Stomach (tissue), 9 donors: ENCODE results near the gene RNPS1. TPM values are rescaled to one million over a fixed set of nuclear protein-coding genes. Genes with fewer than 3 reads are reported as not detected.
A peak's percentile ranks its signal among the peaks of the same experiment; 100 is the strongest.

ENCODE experiments used
- DNase-seq, 2 donors: peaks; one replicate each; pipeline versions ENCODE4 v3.0.0 to v3.0.0-alpha.2; 2013 to 2019
- H3K27ac ChIP-seq, 5 donors: fragments of 200-600 bp in 4 of 5; sonication (generic) in 4 of 5; one replicate each; pipeline ENCODE4 v1.5.1; 2013 to 2019; ENCODE audit warnings: mild to moderate bottlenecking in 1 of 5, moderate library complexity in 1 of 5
- H3K27me3 ChIP-seq, 3 donors: fragments of 200-600 bp; sonication (generic); one replicate each; pipeline ENCODE4 v1.5.1; 2017 to 2019; ENCODE audit warnings: mixed run types in 1 of 3
- H3K36me3 ChIP-seq, 4 donors: fragments of 200-600 bp; sonication (generic); 1 replicate in 3 of 4; 2 replicates in 1 of 4; pipeline ENCODE4 v1.5.1; 2016 to 2019
- H3K4me1 ChIP-seq, 4 donors: fragments of 200-600 bp; sonication (generic); one replicate each; pipeline ENCODE4 v1.5.1; 2016 to 2019
- H3K4me3 ChIP-seq, 4 donors: fragments of 200-600 bp; sonication (generic) in 3 of 4; one replicate each; pipeline ENCODE4 v1.5.1; 2016 to 2019; ENCODE audit warnings: mild to moderate bottlenecking in 1 of 4
- H3K9me3 ChIP-seq, 4 donors: fragments of 200-600 bp; sonication (generic); one replicate each; pipeline ENCODE4 v1.5.1; 2016 to 2019
- CTCF ChIP-seq, 7 experiments: fragments of 450-650 bp in 4 of 7; fragments of 200-600 bp in 3 of 7; sonication (generic) in 3 of 7; IDR thresholded peaks; one replicate each; pipeline ENCODE4 v1.5.1; 2016 to 2019; ENCODE audit warnings: antibody characterized with exemption in 7 of 7, control low read depth in 2 of 7, mild to moderate bottlenecking in 1 of 7
- EP300 ChIP-seq: sonication (generic); formaldehyde crosslinking; IDR thresholded peaks from one replicate; pipeline ENCODE4 v1.6.1; 2017; ENCODE audit warnings: antibody characterized with exemption
- POLR2A ChIP-seq, 4 donors: fragments of 450-650 bp; IDR thresholded peaks; one replicate each; pipeline ENCODE4 v1.6.1; 2016; ENCODE audit warnings: antibody characterized with exemption in 4 of 4, control low read depth in 2 of 4, mild to moderate bottlenecking in 1 of 4, moderate library complexity in 1 of 4
- POLR2AphosphoS5 ChIP-seq, 3 donors: sonication (generic); formaldehyde crosslinking; IDR thresholded peaks; one replicate each; pipeline ENCODE4 v1.6.1; 2016; ENCODE audit warnings: antibody characterized with exemption in 3 of 3
- WGBS, 5 donors: extraction: QIAGEN DNeasy Blood & Tissue Kit in 3 of 5; methylation state at CpG; one replicate each; pipeline versions ENCODE4 v1.1.5 to v1.1.7; 2013 to 2018; 5-methylcytosine and 5-hydroxymethylcytosine counted together
- intact Hi-C: fragments of 100-400 bp; cut with DNase I; formaldehyde crosslinking; loops from one replicate; pipeline ENCODE4 v1.15.1; 2023; ENCODE audit warnings: low total_unique reads
- polyA plus RNA-seq, 3 donors: library from polyadenylated mRNA; stranded (reverse); fragments of 200-250 nt; gene quantifications; one replicate each; pipeline ENCODE4 v1.2.3, GENCODE V29; 2013
- total RNA-seq, 5 donors: library from RNA; depleted of rRNA; stranded (reverse); fragments of >200 nt; gene quantifications; one replicate each; pipeline versions ENCODE4 v1.1.0 to v1.2.3, GENCODE V29; 2014 to 2016
- donor health status: healthy with polysubstance abuse.
- donor health status: Bipolar disorder and iron deficiency.
- donor health status: healthy.

The RNPS1 gene
- total and polyA plus RNA-seq, 8 donors, result 72.7 to 162 (median 115) TPM

GRCh38 chr16:2226245-2226793 lies 41.6 kb downstream of the RNPS1 start:
- no peaks in the 10 kb centered on the region for H3K9me3 ChIP-seq
- TF ChIP-seq EP300 (no peak), POLR2A (IDR thresholded peaks at IDR 0.05) (no peak), POLR2AphosphoS5 (IDR thresholded peaks at IDR 0.05) (no peak), CTCF (IDR thresholded peaks at IDR 0.05) (no peak)
- H3K27ac ChIP-seq, result peak overlapping the region; percentile 11 to 44 (median 38)
- intact Hi-C loops, result no loop called here
- peak; percentile 53 to 74 for DNase-seq
- peaks cover 33 to 50% (median 44%) of the 10 kb centered on the region in 4 donors for H3K36me3 ChIP-seq
- WGBS, 5 donors, result 30 to 43% (median 39%) methylated on average over 9 of the region's 9 CpGs
- no peak overlapping the region for H3K4me3 ChIP-seq
- no peaks in the 10 kb centered on the region for H3K27me3 ChIP-seq
- peaks cover 26 to 44% (median 37%) of the 10 kb centered on the region in 4 donors for H3K4me1 ChIP-seq

- H3K27ac ChIP-seq, result peak overlapping the region; percentile 83 to 93 (median 90)
- intact Hi-C loops, result no loop called here
- no peaks in the 10 kb centered on the region for H3K27me3 ChIP-seq
- peaks cover 11 to 27% (median 21%) of the 10 kb centered on the region in 4 donors for H3K36me3 ChIP-seq
- DNase-seq, result peak; percentile 57 to 76
- peak overlapping the region; percentile 80 to 99 (median 96) for H3K4me3 ChIP-seq
- TF ChIP-seq POLR2AphosphoS5 (IDR thresholded peaks at IDR 0.05), result no peak
- TF ChIP-seq POLR2A (IDR thresholded peaks at IDR 0.05), result no peak
- TF ChIP-seq EP300, result no peak
- peaks cover 26 to 44% (median 37%) of the 10 kb centered on the region in 4 donors for H3K4me1 ChIP-seq
- 2 to 19% (median 3%) methylated on average over 4 to 22 of the region's 22 CpGs for WGBS, 5 donors
- H3K9me3 ChIP-seq, result no peaks in the 10 kb centered on the region
Measured at GRCh38 chr16:2223942-2224486, 43.9 kb downstream of the RNPS1 start.

GRCh38 chr16:2223221-2223941 lies 44.5 kb downstream of the RNPS1 start, which contains the start of gene E4F1:
TSS of gene E4F1 (plus strand) at chr16:2223591. CDS start at chr16:2223614, 23 bp downstream.
- H3K4me1 ChIP-seq, result peaks cover 26 to 44% (median 37%) of the 10 kb centered on the region in 4 donors
- peaks cover 5 to 21% (median 15%) of the 10 kb centered on the region in 4 donors for H3K36me3 ChIP-seq
- intact Hi-C loops, result no loop called here
- peak in 2 of 7 experiments; percentile 38 to 40 for TF ChIP-seq CTCF (IDR thresholded peaks at IDR 0.05)
- TF ChIP-seq POLR2A (IDR thresholded peaks at IDR 0.05), result peak in 2 of 4 donors; percentile 43 to 85
- no peak for TF ChIP-seq EP300
- TF ChIP-seq POLR2AphosphoS5 (IDR thresholded peaks at IDR 0.05), result peak; percentile 96 to 99 (median 97)
- DNase-seq, result peak; percentile 100
- H3K4me3 ChIP-seq, result peak within 1 kb of the TSS; percentile 80 to 99 (median 96)
- H3K27me3 ChIP-seq, result no peaks in the 10 kb centered on the region
- peak within 1 kb of the TSS; percentile 83 to 93 (median 90) for H3K27ac ChIP-seq
- no peaks in the 10 kb centered on the region for H3K9me3 ChIP-seq
- WGBS, 5 donors, result 0 to 1% (median 0%) methylated on average over 45 to 82 of the region's 82 CpGs

GRCh38 chr16:2216330-2216729 lies 51.6 kb downstream of the RNPS1 start:
- Histone ChIP-seq H3K4me3 (no peak overlapping the region), H3K27me3 (no peaks in the 10 kb centered on the region), H3K9me3 (no peaks in the 10 kb centered on the region), H3K36me3 (peaks cover 0 to 11% (median 0%) of the 10 kb centered on the region in 4 donors), H3K27ac (peak overlapping the region in 1 of 5 donors; percentile 91), H3K4me1 (peaks cover 26 to 39% (median 32%) of the 10 kb centered on the region in 4 donors)
- WGBS, 5 donors, result 81 to 98% (median 83%) methylated on average over 4 of the region's 4 CpGs
- intact Hi-C loops, result no loop called here
- no peak for TF ChIP-seq POLR2AphosphoS5 (IDR thresholded peaks at IDR 0.05)
- no peak for TF ChIP-seq POLR2A (IDR thresholded peaks at IDR 0.05)
- no peak for TF ChIP-seq EP300
- TF ChIP-seq CTCF (IDR thresholded peaks at IDR 0.05), result no peak
- no peak for DNase-seq
